GM12891 (cell line): ENCODE data around the gene CACNA2D1.

ENCODE experiments used
- POLR2A ChIP-seq: IDR thresholded peaks from 2 replicates; pipeline ENCODE4 v1.6.1; 2011; ENCODE audit warnings: low read depth, low read length, control low read depth
- POLR2AphosphoS5 ChIP-seq: IDR thresholded peaks from 2 replicates; pipeline ENCODE4 v1.6.1; 2011; ENCODE audit warnings: low read depth, low read length, control low read depth
- TAF1 ChIP-seq: IDR thresholded peaks from 2 replicates; pipeline ENCODE4 v1.6.1; 2011; ENCODE audit warnings: low read depth, low read length, control low read depth

DNA sequence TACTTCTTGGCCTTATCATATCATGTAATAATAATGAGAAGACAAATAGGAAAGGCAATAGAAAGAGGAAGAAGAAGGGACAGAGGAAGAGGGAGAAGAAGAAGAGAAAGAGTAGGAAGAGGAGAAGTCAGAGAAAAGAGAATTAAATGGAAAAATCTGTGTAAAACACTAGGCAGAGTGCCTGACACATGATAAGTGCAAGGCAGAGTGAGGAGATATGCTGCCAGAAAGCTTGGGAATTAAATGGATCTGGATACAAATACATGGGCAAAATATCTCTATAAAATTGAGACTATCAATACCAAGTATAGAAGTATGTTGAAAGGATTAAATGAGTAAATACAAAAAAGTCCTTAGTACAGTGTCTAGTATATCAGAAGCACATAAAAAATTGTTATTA lies 124.8 kb downstream of the CACNA2D1 start:
- no peak for TF ChIP-seq POLR2A
- no peak for TF ChIP-seq POLR2AphosphoS5
- no peak for TF ChIP-seq TAF1
